HG03521 (cell line): ENCODE data around the gene SCARF1.

Source experiments
- ATAC-seq: cut with Tn5 transposase; IDR thresholded peaks from one replicate; pipeline ENCODE4 v1.9.1; 2021; ENCODE audit warnings: mild to moderate bottlenecking, moderate library complexity; ENCODE audit not compliant: unreplicated experiment

The SCARF1 gene

DNA sequence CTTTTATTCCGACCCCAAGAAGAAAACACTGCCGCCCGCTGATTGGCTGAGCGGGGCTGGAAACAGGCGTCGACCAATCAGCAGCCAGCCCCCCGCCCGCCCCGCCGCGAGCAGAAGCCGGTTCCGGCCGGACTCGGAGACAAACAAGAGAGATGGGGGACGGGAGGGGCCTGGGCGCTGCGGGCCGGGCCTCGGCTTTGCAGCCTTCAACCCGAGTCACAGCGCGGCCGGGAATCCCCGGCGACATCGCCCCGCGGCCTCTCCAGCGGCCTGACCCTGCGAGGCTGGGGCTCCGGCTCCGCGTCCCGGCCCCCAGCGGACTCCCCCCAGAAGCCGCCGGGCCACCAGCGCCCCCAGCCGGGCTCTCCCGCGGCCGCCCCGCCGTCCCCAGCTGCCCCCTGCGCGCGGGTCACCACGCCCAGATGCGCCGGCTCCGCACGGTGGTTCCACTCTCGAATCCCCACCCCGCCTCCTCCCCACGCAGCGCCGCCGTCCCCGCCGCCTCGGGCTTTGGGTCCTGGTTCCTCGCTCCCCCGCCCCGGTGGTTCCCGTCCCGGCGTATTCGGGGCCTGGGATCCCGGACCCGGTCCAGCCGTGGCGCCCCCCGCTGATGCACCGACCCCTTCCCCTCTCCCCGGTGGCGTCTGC is 16.6 kb downstream of the SCARF1 start:
- peak; percentile 47 for ATAC-seq

DNA sequence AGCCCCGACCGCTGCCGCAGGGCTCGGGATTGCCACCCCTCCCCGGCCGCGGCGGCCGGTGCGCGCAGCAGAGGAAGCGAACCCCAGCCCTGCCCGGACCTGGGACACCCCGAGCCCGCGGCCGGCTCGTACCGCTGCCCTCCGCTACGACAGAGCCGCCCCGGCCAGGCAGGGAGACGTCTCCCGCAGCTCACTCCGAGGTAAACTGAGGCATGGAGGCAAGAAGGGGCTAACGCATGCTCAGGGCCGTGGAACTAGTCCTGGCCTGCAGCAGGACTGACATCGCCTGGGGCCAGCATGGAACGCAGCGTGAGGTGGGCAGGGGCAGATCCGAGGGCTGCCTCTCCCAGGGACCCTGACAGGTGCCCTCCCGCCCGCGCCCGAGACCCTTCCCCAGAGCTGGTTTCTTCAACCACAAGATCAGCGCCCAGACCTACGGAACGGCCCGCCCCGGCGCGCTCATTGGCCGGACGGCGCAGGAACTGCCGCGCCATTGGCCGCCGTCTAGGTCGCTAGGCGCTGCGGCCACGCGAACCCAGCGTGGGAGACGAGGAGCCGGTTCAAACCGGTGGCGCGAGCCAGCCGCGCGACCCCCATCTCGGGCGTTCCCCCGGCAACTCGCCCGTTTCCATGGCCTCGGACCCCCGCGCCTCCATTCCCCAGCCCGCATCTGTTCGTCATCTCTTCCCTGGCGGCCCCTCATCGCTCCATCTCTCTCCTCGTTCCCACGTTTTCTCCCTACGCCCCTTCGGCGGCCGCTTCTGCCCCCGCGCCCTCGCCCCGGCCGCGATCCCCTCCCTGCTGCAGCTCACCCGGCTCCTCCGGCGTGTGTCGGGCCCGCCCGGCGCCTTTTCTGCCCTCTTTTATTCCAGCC is 17.3 kb downstream of the SCARF1 start, which contains the start of gene SLC43A2:
TSS of gene SLC43A2 (minus strand) at position 853 of the 874 bp plus-strand sequence. CDS start 960 bp downstream, outside the sequence.
- ATAC-seq = peak; percentile 46

DNA sequence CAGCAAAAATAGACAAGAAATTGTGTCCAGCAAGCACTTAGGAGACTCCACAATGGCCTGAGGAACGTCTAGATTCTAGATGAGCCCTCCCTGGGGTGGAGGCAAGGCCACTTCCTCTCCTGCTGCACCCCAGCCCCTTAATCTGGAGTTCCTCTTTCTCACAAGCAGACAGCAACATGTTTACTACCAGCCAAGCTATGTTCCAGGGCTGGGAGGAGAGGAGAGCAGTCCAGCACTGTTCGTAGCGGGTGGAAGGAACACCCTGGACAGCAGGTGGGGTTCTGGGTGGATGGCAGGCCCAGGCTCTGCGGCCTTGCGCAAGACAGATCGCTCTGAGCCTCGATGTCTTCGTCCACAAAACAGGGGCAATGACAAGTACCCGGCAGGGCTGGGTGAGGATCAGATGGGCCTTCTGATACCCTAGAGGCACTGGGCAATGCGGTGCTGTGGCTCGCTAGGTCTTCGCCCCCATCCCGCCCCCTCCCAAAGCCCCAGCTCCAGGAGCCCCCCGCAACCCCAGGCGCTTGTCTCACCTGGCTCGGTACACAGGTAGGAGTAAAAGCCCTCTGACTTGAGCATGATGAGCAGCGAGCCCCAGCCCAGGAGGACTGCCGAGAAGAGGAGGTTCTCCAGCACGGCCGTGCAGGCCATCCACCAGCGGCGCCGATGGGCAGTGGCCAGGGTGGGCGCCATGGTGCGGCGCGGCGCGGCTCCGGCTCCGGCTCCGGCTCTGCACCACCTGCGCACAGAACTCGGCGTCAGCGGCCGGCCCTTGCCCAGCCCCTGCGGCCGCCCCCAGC is 18.1 kb downstream of the SCARF1 start:
- ATAC-seq = no peak

DNA sequence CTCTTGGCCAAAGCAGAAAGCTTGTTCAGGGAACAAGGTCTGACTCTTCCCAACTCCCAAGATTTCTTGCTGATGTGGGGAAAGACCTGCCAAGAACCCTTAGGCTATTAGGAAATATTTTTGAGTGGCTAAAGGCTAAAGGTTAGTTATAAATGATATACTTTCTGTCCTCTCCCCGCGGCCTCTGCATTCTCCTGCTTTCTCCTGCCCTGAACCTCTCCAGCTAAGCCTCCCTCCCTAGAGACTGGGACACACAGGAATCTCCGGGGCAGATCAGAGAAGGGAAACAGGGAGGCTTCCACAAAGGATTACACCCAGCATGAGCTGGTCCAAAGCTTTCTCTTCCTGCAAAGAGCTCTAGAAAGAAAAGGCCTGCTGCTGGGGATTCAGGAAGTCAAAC is 19.2 kb downstream of the SCARF1 start:
- ATAC-seq = no peak

DNA sequence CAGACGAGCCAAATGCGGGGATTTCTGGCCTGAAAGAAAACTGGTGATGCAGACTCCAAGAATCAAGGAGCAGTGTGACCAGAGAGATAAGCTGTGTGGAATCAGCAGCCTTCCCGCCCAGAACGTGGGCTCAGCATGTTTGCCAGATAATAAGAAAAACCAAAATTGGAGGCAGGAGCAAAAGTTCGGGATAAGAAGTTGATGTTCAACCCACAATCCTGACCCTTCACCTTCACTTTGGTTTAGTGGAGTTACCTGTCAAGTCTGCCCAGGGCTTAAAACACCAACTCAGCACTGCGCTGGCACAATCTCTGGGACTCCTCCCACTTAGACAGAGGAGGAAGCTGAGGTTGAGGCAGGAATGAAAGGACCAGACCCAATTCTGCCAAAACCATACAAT is 20.0 kb downstream of the SCARF1 start:
- no peak for ATAC-seq

DNA sequence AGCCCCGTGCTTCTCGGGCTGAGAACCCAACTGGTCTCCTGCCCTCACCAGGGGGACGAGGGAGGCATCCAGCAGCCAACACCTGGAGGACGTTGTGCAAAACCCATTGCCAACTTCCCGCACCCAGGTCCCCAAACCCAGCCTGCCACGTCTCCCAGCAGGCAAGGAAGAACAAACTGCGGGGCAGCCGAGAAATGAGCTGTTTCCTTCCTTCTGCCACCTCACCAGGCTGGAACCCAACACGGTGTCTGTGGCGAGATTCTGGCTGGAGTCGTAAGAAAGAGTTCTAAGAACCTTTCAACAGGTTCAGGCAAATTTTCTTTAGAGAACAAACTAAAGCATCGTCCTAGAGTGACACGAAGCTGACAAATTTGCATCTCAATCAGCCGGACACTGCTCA is 20.5 kb downstream of the SCARF1 start:
- no peak for ATAC-seq

DNA sequence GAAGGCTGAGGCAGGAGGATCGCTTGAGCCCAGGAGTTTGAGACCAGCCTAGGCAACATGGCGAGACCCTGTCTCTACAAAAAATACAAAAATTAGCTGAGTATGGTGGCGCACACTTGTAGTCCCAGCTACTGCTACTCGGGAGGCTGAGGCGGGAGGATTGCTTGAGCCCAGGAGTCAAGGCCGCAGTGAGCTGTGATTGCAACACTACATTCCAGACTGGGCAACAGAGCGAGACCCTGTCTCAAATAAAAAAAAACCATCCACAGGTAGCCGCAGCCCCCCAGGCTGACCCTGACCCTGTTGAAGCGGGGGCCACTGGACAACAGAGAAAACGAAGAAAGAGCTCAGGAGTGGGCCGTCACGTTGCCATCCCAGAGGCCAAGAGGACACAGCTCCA is 20.9 kb downstream of the SCARF1 start:
- no peak for ATAC-seq

DNA sequence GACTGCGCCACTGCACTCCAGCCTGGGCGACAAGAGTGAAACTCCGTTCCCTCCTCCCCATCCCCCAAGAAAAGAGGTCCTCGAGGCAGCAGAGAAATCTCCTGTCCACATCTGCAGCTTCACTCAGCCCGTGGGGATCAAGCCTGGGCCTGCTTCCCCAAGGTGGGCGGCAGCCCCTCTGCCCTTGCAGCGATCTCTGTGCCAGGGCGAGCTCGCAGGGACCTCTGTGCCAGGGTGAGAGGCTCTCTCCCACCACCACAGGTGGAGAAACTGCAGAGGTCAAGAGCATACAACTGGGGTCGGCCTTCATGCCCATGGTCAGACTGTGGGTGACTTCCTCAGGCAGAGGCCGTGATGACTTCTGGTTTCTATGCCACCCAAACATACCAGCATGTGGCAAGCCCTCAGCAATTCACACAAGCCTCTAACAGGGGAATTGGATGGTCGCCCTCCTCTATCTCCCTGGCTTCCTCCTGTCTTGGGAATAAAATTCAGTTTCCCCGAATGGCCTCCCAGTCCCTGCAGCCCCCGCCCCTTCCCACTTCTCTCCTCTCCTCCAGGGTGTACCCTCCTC is 22.4 kb downstream of the SCARF1 start:
- no peak for ATAC-seq

DNA sequence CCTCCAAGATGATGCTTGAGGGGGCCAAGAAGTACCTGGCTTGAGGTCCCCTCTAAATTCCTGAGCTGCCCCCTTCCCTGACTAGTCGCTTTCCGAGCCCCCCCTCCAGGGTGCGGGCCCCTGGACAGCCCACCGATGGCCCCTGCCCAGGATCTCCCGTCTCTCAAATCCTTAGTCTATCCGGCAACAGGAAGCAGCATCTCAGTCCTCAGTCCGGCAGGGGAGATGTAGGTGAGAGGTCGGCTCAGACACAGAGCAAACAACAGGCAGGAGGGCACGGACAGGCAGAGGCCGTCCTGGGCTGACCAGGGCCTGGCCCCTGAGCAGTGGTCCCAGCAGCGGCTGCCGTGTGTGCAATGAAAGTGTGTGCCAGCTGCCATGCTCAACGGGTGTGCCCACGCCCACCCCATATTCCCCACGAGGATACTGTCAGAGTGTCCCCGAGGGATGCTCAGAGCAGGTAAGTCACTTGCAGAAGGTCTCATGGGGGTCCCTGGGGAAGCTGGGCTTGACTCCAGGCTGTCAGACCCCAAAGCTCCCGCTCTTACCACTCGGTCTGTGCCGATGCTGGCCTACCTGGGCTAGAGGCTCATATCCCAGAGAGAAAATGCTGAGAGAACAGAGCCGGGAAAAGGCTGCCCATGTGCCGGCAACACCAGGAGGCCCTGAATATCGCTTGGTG is 24.1 kb downstream of the SCARF1 start:
- ATAC-seq = no peak

DNA sequence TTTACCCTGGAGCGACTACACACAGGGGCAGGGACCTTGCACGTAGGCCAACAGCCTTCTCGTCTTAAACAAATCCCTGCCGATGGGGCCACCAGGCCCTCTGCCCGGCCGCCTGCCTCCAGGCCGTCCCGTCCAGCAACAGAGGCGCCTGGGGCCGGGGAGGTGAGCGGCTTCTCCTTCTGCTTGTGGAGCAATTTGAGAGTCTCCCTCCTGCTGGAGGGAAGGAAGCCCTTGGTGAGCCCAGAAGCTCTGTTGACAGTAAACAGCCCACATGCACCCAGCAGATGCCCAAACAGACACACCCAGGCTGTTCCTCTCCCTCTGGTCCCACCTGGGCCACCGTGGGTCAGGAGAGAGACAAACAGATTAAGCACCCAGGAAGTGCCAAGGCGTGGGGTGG is 25.0 kb downstream of the SCARF1 start:
- no peak for ATAC-seq

DNA sequence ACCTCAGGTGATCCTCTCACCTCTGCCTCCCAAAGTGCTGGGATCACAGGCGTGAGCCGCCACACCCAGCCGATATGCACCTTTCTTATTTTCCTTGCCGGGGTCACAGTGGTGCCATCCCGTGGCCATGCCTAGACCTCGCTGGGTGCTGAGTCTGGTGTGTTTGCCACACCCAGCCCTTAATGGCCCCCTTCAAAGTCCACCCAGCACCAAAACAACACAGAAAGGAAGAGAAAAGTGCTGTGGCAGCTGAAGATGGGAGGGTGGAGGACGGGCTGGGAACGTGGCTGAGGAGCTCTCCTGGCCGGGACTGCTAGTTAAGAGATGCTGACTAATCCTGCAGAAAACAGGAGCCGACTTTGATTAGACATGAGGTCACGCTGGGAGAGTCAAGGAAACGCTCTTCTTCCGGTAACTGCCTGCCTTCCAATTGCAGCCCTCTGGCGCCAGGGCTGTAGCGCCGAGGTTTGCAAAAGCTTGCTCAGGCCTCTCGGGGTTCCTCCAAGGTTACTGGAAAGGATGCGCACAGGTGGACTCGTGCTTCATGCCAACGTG is 27.8 kb downstream of the SCARF1 start:
- no peak for ATAC-seq

DNA sequence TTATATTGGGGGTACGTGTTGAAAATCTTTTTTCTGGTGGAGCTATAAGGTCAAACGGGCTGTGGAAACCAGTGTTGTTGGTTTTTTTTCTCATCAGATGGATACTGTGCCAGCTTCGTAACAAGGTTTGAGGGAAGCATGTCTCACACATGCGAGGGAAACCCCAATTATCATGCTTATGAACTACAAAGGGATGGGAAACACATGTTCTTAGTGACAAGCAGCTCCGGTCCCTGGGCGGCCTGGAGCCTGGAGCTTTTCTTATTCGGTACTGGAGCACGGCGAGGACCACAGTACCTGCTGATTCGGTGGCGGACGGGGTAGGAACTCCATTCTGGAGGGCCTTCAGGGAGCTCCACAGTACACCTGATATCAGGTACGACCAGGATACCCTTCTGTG is 29.4 kb downstream of the SCARF1 start:
- ATAC-seq = no peak

DNA sequence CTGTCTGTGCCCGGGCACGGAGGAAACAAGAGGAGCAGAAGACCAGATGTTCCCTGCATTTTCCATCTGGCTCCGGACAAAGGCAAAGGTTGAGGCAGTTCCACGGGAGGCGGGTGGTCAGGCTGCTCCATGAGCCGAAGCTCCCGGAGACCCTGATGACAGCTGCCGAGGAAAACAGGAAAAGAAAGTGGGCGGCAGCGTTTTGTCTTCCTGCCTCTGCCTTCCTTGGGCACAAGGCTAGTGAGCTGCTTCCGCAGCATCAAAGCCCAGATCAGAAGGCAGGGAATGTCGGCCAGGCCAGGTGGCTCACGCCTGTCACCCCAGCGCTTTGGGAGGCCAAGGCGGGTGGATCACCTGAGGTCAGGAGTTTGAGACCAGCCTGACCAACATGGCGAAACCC is 33.1 kb downstream of the SCARF1 start:
- ATAC-seq = no peak

DNA sequence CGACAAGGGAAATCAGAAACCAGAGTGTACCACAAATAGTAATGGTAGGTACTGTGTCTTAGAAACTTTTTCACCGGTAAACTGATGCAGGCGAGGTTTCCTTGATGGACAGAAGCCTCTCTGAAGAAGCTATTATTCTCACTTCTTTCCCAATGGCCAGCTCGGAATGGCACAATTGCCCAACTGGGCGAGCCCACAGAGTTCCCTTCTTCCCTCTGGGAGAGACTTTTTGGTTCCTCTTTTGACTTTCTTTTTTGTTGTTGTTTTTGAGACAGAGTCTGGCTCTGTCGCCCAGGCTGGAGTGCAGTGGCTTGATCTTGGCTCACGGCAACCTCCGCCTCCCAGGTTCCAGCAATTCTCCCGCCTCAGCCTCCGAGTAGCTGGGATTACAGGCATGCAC is 33.8 kb downstream of the SCARF1 start:
- no peak for ATAC-seq

DNA sequence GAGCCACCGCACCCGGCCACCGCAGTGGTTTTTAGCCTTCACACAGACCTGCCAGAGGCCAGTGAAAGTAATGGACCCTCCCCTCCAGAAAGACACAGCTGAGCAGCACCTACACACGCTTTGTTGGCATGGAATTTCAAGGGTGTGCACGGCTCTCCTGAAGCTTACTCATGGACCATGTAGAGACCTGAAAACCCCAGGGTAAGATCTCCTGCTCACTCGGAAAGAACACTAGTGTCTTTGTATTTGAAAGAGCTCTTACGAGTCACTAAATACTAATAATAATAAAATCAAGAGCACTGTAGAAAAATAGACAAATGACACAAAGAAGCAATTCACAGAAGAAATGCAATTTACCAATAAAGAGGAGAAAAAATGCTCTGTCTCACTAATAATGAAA is 36.9 kb downstream of the SCARF1 start:
- ATAC-seq = no peak

DNA sequence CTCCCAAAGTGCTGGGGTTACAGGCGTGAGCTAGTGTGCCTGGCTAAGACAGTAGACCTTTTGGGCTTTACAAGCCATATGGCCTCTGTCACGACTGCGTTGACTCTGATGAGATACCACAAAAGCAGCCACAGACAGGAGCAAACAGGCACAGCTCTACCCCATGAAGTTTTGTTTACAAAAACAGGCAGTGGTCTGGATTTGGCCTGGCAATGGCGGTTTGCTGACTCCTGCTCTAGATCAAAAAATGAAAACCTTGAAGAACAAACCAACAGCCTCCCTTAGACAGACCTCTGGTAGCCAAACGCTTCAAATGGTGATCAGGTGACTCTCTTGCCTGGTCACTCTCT is 37.6 kb downstream of the SCARF1 start:
- no peak for ATAC-seq

DNA sequence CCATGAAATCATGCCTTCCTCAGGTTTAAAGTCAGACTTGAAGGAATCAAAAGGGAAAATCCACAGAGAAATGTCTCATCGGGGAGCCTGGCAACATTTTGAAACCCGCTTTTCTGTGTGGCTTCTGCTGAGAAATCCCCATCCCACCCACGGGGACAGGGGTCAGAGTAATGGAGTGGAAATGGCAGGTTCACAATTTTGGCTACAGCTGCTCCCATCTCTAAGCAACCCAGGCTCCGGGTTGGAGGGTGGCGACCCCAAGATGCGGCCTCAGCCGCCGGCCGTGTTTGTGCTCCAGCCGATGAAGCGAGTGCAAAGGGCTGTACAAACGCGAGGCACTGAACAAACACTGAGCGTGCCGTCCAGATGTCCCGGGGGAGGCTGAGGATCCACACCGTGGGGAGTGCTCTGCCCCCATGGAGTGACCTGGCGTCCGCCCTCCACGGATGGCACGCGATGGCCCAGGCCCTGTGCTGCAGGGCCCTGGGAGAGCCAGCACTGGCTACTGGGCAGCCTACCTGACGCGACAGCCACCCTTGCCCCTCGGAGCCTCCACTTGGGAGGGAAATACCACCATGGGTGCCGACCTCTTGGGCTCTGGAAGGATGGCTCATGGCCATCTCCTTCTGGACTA is 39.1 kb downstream of the SCARF1 start:
- no peak for ATAC-seq

DNA sequence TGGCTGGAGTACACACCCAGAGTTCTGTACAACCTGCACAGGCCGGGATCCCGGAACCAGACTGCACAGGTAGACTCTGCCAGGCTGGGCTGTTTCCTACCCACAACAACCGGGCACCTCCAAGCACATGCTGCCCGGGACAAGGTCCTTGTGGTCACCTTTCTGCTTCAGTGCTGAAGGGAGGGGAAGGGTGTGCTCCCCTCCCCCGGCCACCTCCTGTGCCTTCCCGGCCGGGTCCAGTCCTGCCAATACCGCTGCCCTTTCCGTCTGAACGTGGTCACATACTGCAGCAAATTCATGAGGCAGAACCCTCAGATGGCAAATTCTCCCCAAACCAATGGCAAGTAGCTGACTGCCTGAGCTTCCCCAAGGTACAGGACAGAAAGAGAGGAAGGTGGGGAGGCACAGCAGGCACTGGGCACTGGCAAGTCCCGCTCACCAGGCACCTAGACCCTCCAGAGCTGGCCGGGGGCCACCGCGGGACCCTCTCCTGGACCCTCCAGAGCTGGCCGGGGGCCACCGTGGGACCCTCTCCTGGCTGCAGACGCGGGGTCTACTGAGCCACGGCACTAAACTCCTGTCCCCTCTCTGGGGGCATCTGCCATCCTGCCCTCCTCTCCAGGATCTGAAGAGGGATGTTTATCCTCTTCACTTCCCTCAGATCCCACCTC is 39.7 kb downstream of the SCARF1 start:
- no peak for ATAC-seq

DNA sequence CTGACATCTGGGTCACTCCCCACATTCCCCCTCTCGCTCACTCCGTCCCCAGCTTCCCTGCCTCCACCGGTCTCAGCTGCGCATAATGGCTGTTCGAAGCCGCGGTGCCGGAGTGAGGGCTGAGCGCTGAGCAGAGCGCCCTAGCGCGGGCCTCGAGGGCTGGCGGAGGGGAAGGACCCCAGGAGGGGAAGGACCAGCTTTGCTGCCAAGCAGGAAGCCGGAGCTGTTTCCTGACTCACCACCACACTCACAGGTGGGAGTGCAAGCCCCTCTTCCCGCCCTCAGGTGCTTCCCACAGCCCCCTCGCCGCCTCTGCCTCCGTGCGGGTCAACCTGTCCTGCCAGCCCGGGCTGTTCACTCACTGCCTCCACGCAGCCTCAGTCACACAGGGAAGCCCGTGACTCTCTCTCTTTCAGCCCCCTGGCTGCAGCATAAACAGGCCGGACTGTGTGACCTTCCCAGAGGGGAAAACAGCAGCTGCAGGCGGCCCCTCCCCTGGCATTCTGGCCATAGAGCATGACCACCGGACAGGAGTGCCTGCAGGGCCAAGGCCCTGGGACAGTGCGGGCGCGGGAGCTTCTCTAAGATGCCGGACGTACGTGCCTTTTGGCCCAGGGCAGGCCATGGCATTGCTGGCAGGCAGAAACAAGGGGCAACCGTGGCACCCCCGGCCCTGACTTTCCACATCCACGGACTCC is 40.6 kb downstream of the SCARF1 start:
- no peak for ATAC-seq
